HepG2 (cell line): Measurements from ENCODE around the gene LEPR. TPM values are rescaled to one million over a fixed set of nuclear protein-coding genes. Genes with fewer than 3 reads are reported as not detected.

Source experiments
- ATF1 ChIP-seq: IDR thresholded peaks from 2 replicates; pipeline ENCODE4 v1.6.1; 2016; ENCODE audit warnings: mild to moderate bottlenecking, control low read depth
- ATF6 ChIP-seq: sonication (generic); formaldehyde crosslinking; conservative IDR thresholded peaks from 2 replicates; pipeline ENCODE4 v1.4.0; 2020; ENCODE audit warnings: missing genetic modification reagents
- CHD4 ChIP-seq: fragments of 200-600 bp; sonication (generic); IDR thresholded peaks from 2 replicates; pipeline ENCODE4 v1.7.0; 2017; ENCODE audit warnings: mild to moderate bottlenecking, low read length, borderline replicate concordance
- E2F5 ChIP-seq: sonication (generic); formaldehyde crosslinking; conservative IDR thresholded peaks from 2 replicates; pipeline ENCODE4 v1.4.0; 2020; ENCODE audit warnings: missing genetic modification reagents
- ETV5 ChIP-seq: IDR thresholded peaks from 2 replicates; pipeline ENCODE4 v1.6.1; 2018; ENCODE audit warnings: missing biosample characterization, missing genetic modification reagents, inconsistent platforms, borderline replicate concordance
- HCFC1 ChIP-seq: fragments of 150-350 bp; IDR thresholded peaks from 2 replicates; pipeline ENCODE4 v1.6.1; 2014; ENCODE audit warnings: low read depth, low read length
- HIC2 ChIP-seq: sonication (generic); formaldehyde crosslinking; IDR thresholded peaks from 2 replicates; pipeline ENCODE4 v1.9.0; 2022; ENCODE audit warnings: low read depth, missing genetic modification reagents
- ISL2 ChIP-seq: sonication (generic); formaldehyde crosslinking; IDR thresholded peaks from 2 replicates; pipeline ENCODE4 v1.5.0; 2020; ENCODE audit warnings: missing genetic modification reagents
- JDP2 ChIP-seq: sonication (generic); formaldehyde crosslinking; IDR thresholded peaks from 2 replicates; pipeline ENCODE4 v1.8.1; 2022; ENCODE audit warnings: missing genetic modification reagents, borderline replicate concordance
- JUNB ChIP-seq: sonication (generic); formaldehyde crosslinking; IDR thresholded peaks from 2 replicates; pipeline ENCODE4 v1.8.0; 2022; ENCODE audit warnings: missing genetic modification reagents, mild to moderate bottlenecking, borderline replicate concordance
- MXI1 ChIP-seq: IDR thresholded peaks from 3 replicates; pipeline ENCODE4 v1.6.1; 2012; ENCODE audit warnings: low read depth, low read length, inconsistent platforms, borderline replicate concordance
- ZBTB25 ChIP-seq: IDR thresholded peaks from 2 replicates; pipeline ENCODE4 v1.6.1; 2018; ENCODE audit warnings: missing genetic modification reagents
- ZBTB26 ChIP-seq: IDR thresholded peaks from 2 replicates; pipeline ENCODE4 v1.6.1; 2016; ENCODE audit warnings: missing compliant biosample characterization, missing genetic modification reagents, borderline replicate concordance
- ZFP36 ChIP-seq: fragments of 150-350 bp; IDR thresholded peaks from 2 replicates; pipeline ENCODE4 v1.6.1; 2018; ENCODE audit warnings: borderline replicate concordance, low read length, low read depth; ENCODE audit not compliant: partially characterized antibody
- ZNF253 ChIP-seq: sonication (generic); formaldehyde crosslinking; IDR thresholded peaks from 2 replicates; pipeline ENCODE4 v1.8.0; 2022; ENCODE audit warnings: mild to moderate bottlenecking, missing genetic modification reagents, borderline replicate concordance
- ZNF513 ChIP-seq: sonication (generic); formaldehyde crosslinking; conservative IDR thresholded peaks from 2 replicates; pipeline ENCODE4 v1.5.0; 2020; ENCODE audit warnings: missing genetic modification reagents
- ZNF773 ChIP-seq: sonication (generic); formaldehyde crosslinking; IDR thresholded peaks from 2 replicates; pipeline ENCODE4 v1.4.0; 2020; ENCODE audit warnings: missing genetic modification reagents, borderline replicate concordance
- polyA plus RNA-seq, 8 experiments: library from polyadenylated mRNA; depleted of rRNA in 3 of 8; stranded (reverse) in 7 of 8; unstranded in 1 of 8; fragments of >200 nt; fragmentation: Illumina TruSeq in 4 of 8; extraction: Trizol in 4 of 8; gene quantifications; 2 replicates each; pipeline versions ENCODE4 v1.2.1 to v1.2.3, GENCODE V29; 2011 to 2016; ENCODE audit warnings: low read depth in 4 of 8, missing spikeins in 1 of 8, mixed read lengths in 1 of 8; ENCODE audit not compliant: insufficient read depth in 1 of 8
- total RNA-seq, 5 experiments: library from RNA; depleted of rRNA; stranded (reverse); fragments of >200 nt; fragmentation: Illumina TruSeq; extraction: Trizol; gene quantifications; 2 replicates each; pipeline ENCODE4 v1.2.3, GENCODE V29; 2016; ENCODE audit warnings: low read depth in 1 of 5

The LEPR gene
- total and polyA plus RNA-seq, 2 of the 13 experiments (the other 11 are each of a cell fraction or from before 2014, with no cell fraction given), result 0.60 to 1.7 TPM

- TF ChIP-seq JDP2, result no peak
- no peak for TF ChIP-seq JUNB
- no peak for TF ChIP-seq ZBTB25
- TF ChIP-seq ETV5 (CRISPR knock-in tag), result no peak
- no peak for TF ChIP-seq ZNF513 (CRISPR knock-in tag)
- TF ChIP-seq ZNF773 (CRISPR knock-in tag), result no peak
- no peak for TF ChIP-seq E2F5 (CRISPR knock-in tag)
- TF ChIP-seq CHD4, result peak; percentile 53; the same call in 1 of the 2 replicates
- TF ChIP-seq ATF6 (CRISPR knock-in tag), result no peak
- TF ChIP-seq ZFP36, result no peak
- TF ChIP-seq ISL2, result no peak
- peak; percentile 52; the same call in 1 of the 2 replicates for TF ChIP-seq HIC2 (CRISPR knock-in tag)
- no peak for TF ChIP-seq HCFC1
- no peak for TF ChIP-seq ZNF253 (CRISPR knock-in tag)
- no peak for TF ChIP-seq ZBTB26 (CRISPR knock-in tag)
- no peak for TF ChIP-seq ATF1
- TF ChIP-seq MXI1, result 0 out of 3 replicates have a peak, but pooled peaks have one; percentile 5
These were observed 533 bp upstream of the LEPR start (continued) for GRCh38 chr1:65419681-65420589.
